ENCODE measurements around the gene SPANXB1. TPM values are rescaled to one million over a fixed set of nuclear protein-coding genes. Genes with fewer than 3 reads are reported as not detected.
"Not testable (repeated sequence)": the region's sequence is repeated elsewhere in the genome, so short reads cannot be mapped to it uniquely, and the experiment has no call there.

SPANXB1 gene
- total RNA-seq, 1 experiment from 2014 or later: not detected

GRCh38 chrX:140983730-140984129, 18.7 kb upstream of the SPANXB1 start:
- Histone ChIP-seq H3K4me2 (ENCODE audit: low read length) (no peak overlapping the region), H3K9me3 (ENCODE audit: control insufficient read depth in 1 of 2, insufficient read depth in 1 of 2, low read depth in 1 of 2, low read length in 2 of 2) (no peaks in the 10 kb centered on the region), H3K9me2 (ENCODE audit: insufficient read depth) (no peaks in the 10 kb centered on the region), H3K79me2 (ENCODE audit: insufficient read depth, low read length) (no peaks in the 10 kb centered on the region), H3K27ac (ENCODE audit: low read depth, low read length) (no peak overlapping the region), H4K20me1 (ENCODE audit: insufficient read depth) (no peaks in the 10 kb centered on the region), H2AFZ (ENCODE audit: low read depth, low read length, poor library complexity, severe bottlenecking) (no peak overlapping the region), H3K9ac (ENCODE audit: low read length) (no peak overlapping the region), H3K36me3 (ENCODE audit: control insufficient read depth in 1 of 2, insufficient read depth in 2 of 2, low read length in 2 of 2) (no peaks in the 10 kb centered on the region), H3K4me1 (ENCODE audit: control insufficient read depth in 1 of 2, insufficient read depth in 2 of 2, low read length in 2 of 2) (no peaks in the 10 kb centered on the region), H3K4me3 (replicated peaks in 1 of 2; ENCODE audit: low read depth in 1 of 2, low read length in 2 of 2) (no peak overlapping the region), H3K27me3 (ENCODE audit: insufficient read depth, low read length) (no peaks in the 10 kb centered on the region)
- intact Hi-C loops (cut with micrococcal nuclease): no loop called here
- CTCF ChIA-PET: no interaction called here
- POLR2A ChIA-PET: no interaction called here
- BruUV-seq (replicated peaks): no TSS peak
- no peak for TF ChIP-seq CBX3 (IDR thresholded peaks at IDR 0.05; ENCODE audit: low read depth)
- no peak for TF ChIP-seq RAD21 (IDR thresholded peaks at IDR 0.05; ENCODE audit: low read depth)
- no peak for TF ChIP-seq ZNF274 (IDR thresholded peaks at IDR 0.05; ENCODE audit: low read depth, low read length)
- no peak for TF ChIP-seq MAX (IDR thresholded peaks at IDR 0.05)
- TF ChIP-seq ZBTB33 (IDR thresholded peaks at IDR 0.05; ENCODE audit: extremely low read depth, insufficient replicate concordance, low read length): no peak
- no peak for TF ChIP-seq POLR2A (IDR thresholded peaks at IDR 0.05; ENCODE audit: borderline replicate concordance, extremely low read depth, insufficient read depth, insufficient read length)
- TF ChIP-seq EGR1 (IDR thresholded peaks at IDR 0.05; ENCODE audit: low read depth): no peak
- no peak for TF ChIP-seq ELF1 (IDR thresholded peaks at IDR 0.05; ENCODE audit: borderline replicate concordance, low read depth)
- TF ChIP-seq SRF (IDR thresholded peaks at IDR 0.05; ENCODE audit: low read depth): no peak
- no peak for TF ChIP-seq CEBPB (IDR thresholded peaks at IDR 0.05; ENCODE audit: low read depth)
- TF ChIP-seq SIN3A (IDR thresholded peaks at IDR 0.05; ENCODE audit: low read depth): no peak
- TF ChIP-seq POLR2AphosphoS5 (IDR thresholded peaks at IDR 0.05; ENCODE audit: low read depth, low read length): no peak
- no peak for TF ChIP-seq EZH2phosphoT487 (IDR thresholded peaks at IDR 0.05; ENCODE audit: borderline replicate concordance)
- RAD21 ChIA-PET (ENCODE audit: low non-redundant PET in 1 of 2, low total read pairs in 2 of 2, uncharacterized antibody in 2 of 2, unreplicated experiment in 2 of 2): no interaction called here
- no peak for ATAC-seq
- DNase-seq (ENCODE audit: low read depth, low spot score): no peak

- CTCF ChIA-PET; H3K9me2 ChIP-seq (ENCODE audit: insufficient read depth); H3K4me2 ChIP-seq (ENCODE audit: low read length); H3K36me3 ChIP-seq (ENCODE audit: control insufficient read depth in 1 of 2, insufficient read depth in 2 of 2, low read length in 2 of 2); H3K9me3 ChIP-seq (ENCODE audit: control insufficient read depth in 1 of 2, insufficient read depth in 1 of 2, low read depth in 1 of 2, low read length in 2 of 2); H3K4me3 ChIP-seq (replicated peaks in 1 of 2; ENCODE audit: low read depth in 1 of 2, low read length in 2 of 2); POLR2A ChIA-PET; H3K9ac ChIP-seq (ENCODE audit: low read length); ATAC-seq; H4K20me1 ChIP-seq (ENCODE audit: insufficient read depth); intact Hi-C loops (cut with micrococcal nuclease); BruUV-seq (replicated peaks); H3K79me2 ChIP-seq (ENCODE audit: insufficient read depth, low read length); H3K27ac ChIP-seq (ENCODE audit: low read depth, low read length); H2AFZ ChIP-seq (ENCODE audit: low read depth, low read length, poor library complexity, severe bottlenecking); H3K4me1 ChIP-seq (ENCODE audit: control insufficient read depth in 1 of 2, insufficient read depth in 2 of 2, low read length in 2 of 2); DNase-seq (ENCODE audit: low read depth, low spot score); H3K27me3 ChIP-seq (ENCODE audit: insufficient read depth, low read length); RAD21 ChIA-PET (ENCODE audit: low non-redundant PET in 1 of 2, low total read pairs in 2 of 2, uncharacterized antibody in 2 of 2, unreplicated experiment in 2 of 2): not testable (repeated sequence)
Observed at GRCh38 chrX:141005243-141005642, 2.8 kb downstream of the SPANXB1 start.

- H3K4me2 ChIP-seq (ENCODE audit: low read length); intact Hi-C loops (cut with micrococcal nuclease); H3K9me2 ChIP-seq (ENCODE audit: insufficient read depth); H3K9ac ChIP-seq (ENCODE audit: low read length); H2AFZ ChIP-seq (ENCODE audit: low read depth, low read length, poor library complexity, severe bottlenecking); ATAC-seq; POLR2A ChIA-PET; H4K20me1 ChIP-seq (ENCODE audit: insufficient read depth); H3K79me2 ChIP-seq (ENCODE audit: insufficient read depth, low read length); DNase-seq (ENCODE audit: low read depth, low spot score); CTCF ChIA-PET; H3K9me3 ChIP-seq (ENCODE audit: control insufficient read depth in 1 of 2, insufficient read depth in 1 of 2, low read depth in 1 of 2, low read length in 2 of 2); H3K27ac ChIP-seq (ENCODE audit: low read depth, low read length); H3K4me3 ChIP-seq (replicated peaks in 1 of 2; ENCODE audit: low read depth in 1 of 2, low read length in 2 of 2); RAD21 ChIA-PET (ENCODE audit: low non-redundant PET in 1 of 2, low total read pairs in 2 of 2, uncharacterized antibody in 2 of 2, unreplicated experiment in 2 of 2); H3K27me3 ChIP-seq (ENCODE audit: insufficient read depth, low read length); H3K4me1 ChIP-seq (ENCODE audit: control insufficient read depth in 1 of 2, insufficient read depth in 2 of 2, low read length in 2 of 2); BruUV-seq (replicated peaks); H3K36me3 ChIP-seq (ENCODE audit: control insufficient read depth in 1 of 2, insufficient read depth in 2 of 2, low read length in 2 of 2): not testable (repeated sequence)
Observed at GRCh38 chrX:141044246-141044645, 41.9 kb downstream of the SPANXB1 start.

All from HCT116 (cell line).